Neural cell (in vitro differentiated cells): Measurements from ENCODE around the gene AGK. TPM values are rescaled to one million over a fixed set of nuclear protein-coding genes. Genes with fewer than 3 reads are reported as not detected.

Source experiments
- H2AFZ ChIP-seq: fragments of 200-600, 300-800 bp; sonication (generic), shearing (Covaris generic); 2 replicates; pipeline ENCODE4 v1.6.0; 2014; ENCODE audit warnings: low read depth, mild to moderate bottlenecking, antibody characterized with exemption, low read length, moderate library complexity
- H3F3A ChIP-seq: fragments of 200-600 bp; shearing (Covaris generic); 2 replicates; pipeline ENCODE4 v1.6.1; 2016; ENCODE audit warnings: mild to moderate bottlenecking, moderate library complexity, mixed read lengths, antibody characterized with exemption, low read length; ENCODE audit not compliant: insufficient read depth, poor library complexity, severe bottlenecking
- H3K27ac ChIP-seq: fragments of 200-600, 300-800 bp; sonication (generic), shearing (Covaris generic); 2 replicates; pipeline ENCODE4 v1.5.1; 2014; ENCODE audit warnings: mild to moderate bottlenecking, low read length, moderate library complexity
- H3K27me3 ChIP-seq: fragments of 300-800, 200-600 bp; sonication (generic), shearing (Covaris generic); 2 replicates; pipeline ENCODE4 v1.6.0; 2014; ENCODE audit warnings: mild to moderate bottlenecking, low read depth, low read length, moderate library complexity; ENCODE audit not compliant: insufficient read depth
- H3K36me3 ChIP-seq: fragments of 300-800, 200-600 bp; sonication (generic), shearing (Covaris generic); 2 replicates; pipeline ENCODE4 v1.5.1; 2014; ENCODE audit warnings: mild to moderate bottlenecking, antibody characterized with exemption, low read length, moderate library complexity; ENCODE audit not compliant: insufficient read depth
- H3K4me2 ChIP-seq: fragments of 300-800, 200-600 bp; sonication (generic), shearing (Covaris generic); 2 replicates; pipeline ENCODE4 v1.6.0; 2014; ENCODE audit warnings: mild to moderate bottlenecking, low read length
- H3K4me3 ChIP-seq: fragments of 300-800, 200-600 bp; sonication (generic), shearing (Covaris generic); 2 replicates; pipeline ENCODE4 v1.5.1; 2014; ENCODE audit warnings: mild to moderate bottlenecking, low read length, moderate library complexity
- H3K79me2 ChIP-seq: fragments of 200-600 bp; shearing (Covaris generic); replicated peaks from 2 replicates; pipeline ENCODE4 v1.6.0; 2014; ENCODE audit warnings: mild to moderate bottlenecking, low read length, moderate library complexity; ENCODE audit not compliant: insufficient read depth
- H3K9ac ChIP-seq: fragments of 300-800, 200-600 bp; sonication (generic), shearing (Covaris generic); 2 replicates; pipeline ENCODE4 v1.6.1; 2016; ENCODE audit warnings: mild to moderate bottlenecking, low read length, mixed read lengths
- H3K9me2 ChIP-seq: fragments of 200-600 bp; shearing (Covaris generic); 2 replicates; pipeline ENCODE4 v1.6.1; 2016; ENCODE audit warnings: mild to moderate bottlenecking, low read length, mixed read lengths; ENCODE audit not compliant: insufficient read depth
- H3K9me3 ChIP-seq: fragments of 200-600, 300-800 bp; sonication (generic), shearing (Covaris generic); 2 replicates; pipeline ENCODE4 v1.6.1; 2016; ENCODE audit warnings: mild to moderate bottlenecking, mixed run types, low read length, moderate library complexity, mixed read lengths
- H4K20me1 ChIP-seq: fragments of 200-600 bp; shearing (Covaris generic); 2 replicates; pipeline ENCODE4 v1.6.1; 2016; ENCODE audit warnings: mild to moderate bottlenecking, mixed run types; ENCODE audit not compliant: insufficient read depth
- EP300 ChIP-seq: fragments of 450-650 bp; conservative IDR thresholded peaks from 2 replicates; pipeline ENCODE4 v1.6.1; 2014; ENCODE audit warnings: antibody characterized with exemption, mild to moderate bottlenecking, moderate library complexity; ENCODE audit not compliant: poor library complexity, severe bottlenecking
- EZH2 ChIP-seq: fragments of 200-600, 300-800 bp; shearing (Covaris generic), sonication (generic); IDR thresholded peaks from 2 replicates; pipeline ENCODE4 v1.6.1; 2014; ENCODE audit warnings: antibody characterized with exemption, low read length, borderline replicate concordance, mild to moderate bottlenecking; ENCODE audit not compliant: insufficient read depth, poor library complexity, severe bottlenecking
- MXI1 ChIP-seq: fragments of 450-650 bp; conservative IDR thresholded peaks from 2 replicates; pipeline ENCODE4 v1.6.1; 2014; ENCODE audit warnings: antibody characterized with exemption, mild to moderate bottlenecking; ENCODE audit not compliant: poor library complexity, severe bottlenecking
- POLR2AphosphoS5 ChIP-seq: IDR thresholded peaks from 2 replicates; pipeline ENCODE4 v1.6.1; 2012
- RAD21 ChIP-seq: fragments of 450-650 bp; conservative IDR thresholded peaks from 2 replicates; pipeline ENCODE4 v1.6.1; 2014; ENCODE audit warnings: antibody characterized with exemption, mild to moderate bottlenecking, moderate library complexity
- SMC3 ChIP-seq: fragments of 450-650 bp; conservative IDR thresholded peaks from 2 replicates; pipeline ENCODE4 v1.6.1; 2014; ENCODE audit warnings: antibody characterized with exemption, mild to moderate bottlenecking, moderate library complexity; ENCODE audit not compliant: poor library complexity
- TAF1 ChIP-seq: IDR thresholded peaks from 2 replicates; pipeline ENCODE4 v1.6.1; 2012; ENCODE audit warnings: low read depth
- polyA plus RNA-seq: library from polyadenylated mRNA; depleted of rRNA; stranded (reverse); fragments of >200 nt; gene quantifications from 2 replicates; pipeline ENCODE4 v1.2.3, GENCODE V29; 2014
- TF ChIP-seq, protein P1 (sequence below): fragments of 450-650 bp; IDR thresholded peaks from 2 replicates; pipeline ENCODE4 v1.5.1; 2014; ENCODE audit warnings: antibody characterized with exemption, mild to moderate bottlenecking, moderate library complexity; ENCODE audit not compliant: poor library complexity, severe bottlenecking
- TF ChIP-seq, protein P2 (sequence below): IDR thresholded peaks from 2 replicates; pipeline ENCODE4 v1.6.1; 2012; ENCODE audit warnings: borderline replicate concordance

Gene AGK
- polyA plus RNA-seq, 1 donor from 2014 or later = 59.8 TPM

DNA sequence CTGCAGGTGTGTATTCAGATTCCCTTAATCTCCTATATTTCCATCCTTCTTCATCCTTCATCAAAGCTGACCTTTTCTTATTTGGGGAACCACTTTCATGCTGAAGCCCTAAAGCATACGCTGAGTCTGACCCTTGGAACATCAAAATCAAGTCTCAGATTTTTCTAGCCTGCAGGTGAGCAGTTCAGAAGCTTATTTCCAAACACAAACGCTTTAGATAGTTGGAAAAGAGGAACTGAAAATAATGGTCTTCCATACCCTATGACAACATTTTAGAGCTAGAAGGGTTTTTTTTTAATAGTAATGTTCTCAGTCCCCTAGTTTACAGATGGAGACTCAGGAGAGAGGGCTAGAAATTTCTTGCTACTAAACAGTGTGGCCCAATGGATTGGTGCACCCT is 1.6 kb upstream of the AGK start:
- Histone ChIP-seq H4K20me1 (no peaks in the 10 kb centered on the region), H2AFZ (no peak overlapping the region), H3K9me2 (no peaks in the 10 kb centered on the region), H3F3A (no peaks in the 10 kb centered on the region), H3K27me3 (no peaks in the 10 kb centered on the region), H3K9me3 (no peaks in the 10 kb centered on the region), H3K4me3 (no peak overlapping the region), H3K36me3 (no peaks in the 10 kb centered on the region), H3K79me2 (peaks cover 10% of the 10 kb centered on the region), H3K27ac (no peak overlapping the region), H3K9ac (no peak overlapping the region), H3K4me2 (no peak overlapping the region)
- no peak for TF ChIP-seq RAD21
- TF ChIP-seq, protein P1, sequence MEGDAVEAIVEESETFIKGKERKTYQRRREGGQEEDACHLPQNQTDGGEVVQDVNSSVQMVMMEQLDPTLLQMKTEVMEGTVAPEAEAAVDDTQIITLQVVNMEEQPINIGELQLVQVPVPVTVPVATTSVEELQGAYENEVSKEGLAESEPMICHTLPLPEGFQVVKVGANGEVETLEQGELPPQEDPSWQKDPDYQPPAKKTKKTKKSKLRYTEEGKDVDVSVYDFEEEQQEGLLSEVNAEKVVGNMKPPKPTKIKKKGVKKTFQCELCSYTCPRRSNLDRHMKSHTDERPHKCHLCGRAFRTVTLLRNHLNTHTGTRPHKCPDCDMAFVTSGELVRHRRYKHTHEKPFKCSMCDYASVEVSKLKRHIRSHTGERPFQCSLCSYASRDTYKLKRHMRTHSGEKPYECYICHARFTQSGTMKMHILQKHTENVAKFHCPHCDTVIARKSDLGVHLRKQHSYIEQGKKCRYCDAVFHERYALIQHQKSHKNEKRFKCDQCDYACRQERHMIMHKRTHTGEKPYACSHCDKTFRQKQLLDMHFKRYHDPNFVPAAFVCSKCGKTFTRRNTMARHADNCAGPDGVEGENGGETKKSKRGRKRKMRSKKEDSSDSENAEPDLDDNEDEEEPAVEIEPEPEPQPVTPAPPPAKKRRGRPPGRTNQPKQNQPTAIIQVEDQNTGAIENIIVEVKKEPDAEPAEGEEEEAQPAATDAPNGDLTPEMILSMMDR = no peak
- TF ChIP-seq, protein P2, sequence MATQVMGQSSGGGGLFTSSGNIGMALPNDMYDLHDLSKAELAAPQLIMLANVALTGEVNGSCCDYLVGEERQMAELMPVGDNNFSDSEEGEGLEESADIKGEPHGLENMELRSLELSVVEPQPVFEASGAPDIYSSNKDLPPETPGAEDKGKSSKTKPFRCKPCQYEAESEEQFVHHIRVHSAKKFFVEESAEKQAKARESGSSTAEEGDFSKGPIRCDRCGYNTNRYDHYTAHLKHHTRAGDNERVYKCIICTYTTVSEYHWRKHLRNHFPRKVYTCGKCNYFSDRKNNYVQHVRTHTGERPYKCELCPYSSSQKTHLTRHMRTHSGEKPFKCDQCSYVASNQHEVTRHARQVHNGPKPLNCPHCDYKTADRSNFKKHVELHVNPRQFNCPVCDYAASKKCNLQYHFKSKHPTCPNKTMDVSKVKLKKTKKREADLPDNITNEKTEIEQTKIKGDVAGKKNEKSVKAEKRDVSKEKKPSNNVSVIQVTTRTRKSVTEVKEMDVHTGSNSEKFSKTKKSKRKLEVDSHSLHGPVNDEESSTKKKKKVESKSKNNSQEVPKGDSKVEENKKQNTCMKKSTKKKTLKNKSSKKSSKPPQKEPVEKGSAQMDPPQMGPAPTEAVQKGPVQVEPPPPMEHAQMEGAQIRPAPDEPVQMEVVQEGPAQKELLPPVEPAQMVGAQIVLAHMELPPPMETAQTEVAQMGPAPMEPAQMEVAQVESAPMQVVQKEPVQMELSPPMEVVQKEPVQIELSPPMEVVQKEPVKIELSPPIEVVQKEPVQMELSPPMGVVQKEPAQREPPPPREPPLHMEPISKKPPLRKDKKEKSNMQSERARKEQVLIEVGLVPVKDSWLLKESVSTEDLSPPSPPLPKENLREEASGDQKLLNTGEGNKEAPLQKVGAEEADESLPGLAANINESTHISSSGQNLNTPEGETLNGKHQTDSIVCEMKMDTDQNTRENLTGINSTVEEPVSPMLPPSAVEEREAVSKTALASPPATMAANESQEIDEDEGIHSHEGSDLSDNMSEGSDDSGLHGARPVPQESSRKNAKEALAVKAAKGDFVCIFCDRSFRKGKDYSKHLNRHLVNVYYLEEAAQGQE = no peak
- TF ChIP-seq TAF1 = no peak
- TF ChIP-seq SMC3 = no peak
- TF ChIP-seq POLR2AphosphoS5 = no peak
- no peak for TF ChIP-seq EZH2
- TF ChIP-seq MXI1 = no peak
- no peak for TF ChIP-seq EP300

DNA sequence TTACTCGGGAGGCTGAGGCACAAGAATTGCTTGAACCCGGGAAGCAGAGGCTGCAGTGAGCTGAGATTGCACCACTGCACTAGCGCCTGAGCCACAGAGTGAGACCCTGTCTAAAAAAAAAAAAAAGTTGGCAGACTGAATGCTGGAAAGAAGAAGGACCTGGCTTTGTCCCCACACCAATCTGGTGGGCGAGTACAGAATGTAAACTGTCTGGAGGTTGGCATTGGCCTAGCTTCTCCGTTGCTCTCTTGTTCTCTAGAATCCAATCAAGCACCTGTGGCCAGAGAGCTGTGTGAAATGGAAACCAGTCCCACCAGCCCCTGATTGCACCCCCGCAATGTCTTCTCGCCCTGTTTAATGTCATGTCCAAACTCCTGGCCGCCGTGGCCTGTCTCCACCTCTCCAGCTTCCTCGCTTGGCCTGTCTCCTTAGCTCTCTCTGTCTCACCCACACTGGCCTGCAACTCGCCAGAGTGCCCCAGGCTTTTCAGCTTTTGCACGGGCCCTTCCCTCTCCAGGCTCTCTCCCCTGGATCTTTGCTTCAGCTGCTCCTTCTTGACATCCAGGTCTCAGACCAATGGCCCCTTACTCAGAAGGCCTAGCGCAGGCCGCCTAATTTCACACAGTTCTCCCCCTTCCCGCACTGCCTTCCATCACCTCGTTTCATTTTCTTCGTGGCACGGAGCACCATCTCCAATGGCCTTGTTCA is 670 bp upstream of the AGK start:
- Histone ChIP-seq H3K4me2 (peak overlapping the region; percentile 58), H3K79me2 (peaks cover 10% of the 10 kb centered on the region), H3F3A (no peaks in the 10 kb centered on the region), H3K9me3 (no peaks in the 10 kb centered on the region), H3K4me3 (peak overlapping the region; percentile 78), H3K9ac (peak overlapping the region; percentile 70), H3K27me3 (no peaks in the 10 kb centered on the region), H3K27ac (peak overlapping the region; percentile 50), H4K20me1 (no peaks in the 10 kb centered on the region), H3K9me2 (no peaks in the 10 kb centered on the region), H3K36me3 (no peaks in the 10 kb centered on the region), H2AFZ (peak overlapping the region; percentile 38)
- no peak for TF ChIP-seq MXI1
- no peak for TF ChIP-seq RAD21
- TF ChIP-seq POLR2AphosphoS5 = no peak
- TF ChIP-seq, protein P1 = no peak
- TF ChIP-seq, protein P2 = no peak
- no peak for TF ChIP-seq SMC3
- no peak for TF ChIP-seq EP300
- TF ChIP-seq TAF1 = no peak
- TF ChIP-seq EZH2 = no peak
